ENCODE results near the gene RASGEF1B. TPM values are rescaled to one million over a fixed set of nuclear protein-coding genes. Genes with fewer than 3 reads are reported as not detected.

The RASGEF1B gene
- total RNA-seq, 2 experiments from 2014 or later, result 6.1 to 6.2 TPM

DNA sequence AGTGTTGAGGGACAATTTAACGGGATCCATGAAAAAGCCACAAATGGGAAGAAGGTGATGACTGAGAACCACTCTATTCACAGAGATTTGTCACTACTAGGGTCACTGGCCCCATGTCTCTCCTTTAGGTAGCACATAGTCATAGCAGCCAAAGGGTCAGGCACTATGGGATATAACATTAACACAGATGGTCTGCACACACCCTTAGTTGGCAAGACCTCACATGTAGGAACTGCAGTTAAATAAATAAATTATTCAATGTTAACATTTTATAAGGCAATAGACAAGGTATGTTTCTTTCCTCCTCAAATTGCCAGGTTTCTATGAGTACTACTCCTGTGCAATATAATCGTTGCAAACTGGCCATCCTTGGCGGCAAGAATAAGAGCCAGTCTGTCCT, 10.9 kb downstream of the RASGEF1B start:
- POLR2A ChIA-PET, result interaction anchor here (1.8 kb wide), 1 partner anchor 11 kb away, joined by 4 read pairs; the partner anchor contains the start of gene RASGEF1B
- H3K4me1 Mint-ChIP-seq (ENCODE audit: low read depth), result peaks cover 42% of the 10 kb centered on the region

DNA sequence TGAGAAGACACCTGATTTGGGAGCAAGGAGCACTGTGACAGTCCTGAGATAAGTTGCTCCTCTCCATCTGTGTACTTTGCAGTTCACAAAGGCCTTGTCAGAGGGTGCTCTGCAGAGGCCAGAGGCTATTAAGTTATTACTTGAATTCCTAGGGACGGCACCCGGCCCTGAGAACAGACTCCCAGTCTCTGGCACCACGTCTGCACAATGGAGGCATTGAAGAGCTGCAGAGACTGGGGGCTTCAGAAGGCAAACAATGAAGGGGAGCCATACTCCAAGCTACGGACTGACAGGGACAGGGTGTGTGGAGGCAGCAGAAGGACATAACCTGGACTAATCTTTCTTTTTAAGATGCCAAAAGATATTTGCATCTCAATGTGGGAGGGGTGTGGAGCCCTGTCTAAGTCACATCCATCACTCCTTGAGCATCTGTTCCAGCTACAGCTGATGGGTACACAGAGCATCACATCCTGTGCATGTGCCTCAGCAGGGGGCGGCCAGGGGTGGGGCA, 11.5 kb downstream of the RASGEF1B start:
- CTCF ChIA-PET, result no interaction called here
- ATAC-seq, result peak; percentile 49
- intact Hi-C loops (cut with micrococcal nuclease), result loop anchor here (5.0 to 10.0 kb wide), 3 partner anchors 53 to 285 kb away; no protein-coding TSS in a partner anchor

More for the DNA sequence above, 10.9 kb downstream of the RASGEF1B start:
- DNase-seq (no peak), ATAC-seq (no peak)
- intact Hi-C loops (cut with micrococcal nuclease), result loop anchor here (5.0 to 10.0 kb wide), 3 partner anchors 54 to 284 kb away; no protein-coding TSS in a partner anchor
- TF ChIP-seq, protein P1, sequence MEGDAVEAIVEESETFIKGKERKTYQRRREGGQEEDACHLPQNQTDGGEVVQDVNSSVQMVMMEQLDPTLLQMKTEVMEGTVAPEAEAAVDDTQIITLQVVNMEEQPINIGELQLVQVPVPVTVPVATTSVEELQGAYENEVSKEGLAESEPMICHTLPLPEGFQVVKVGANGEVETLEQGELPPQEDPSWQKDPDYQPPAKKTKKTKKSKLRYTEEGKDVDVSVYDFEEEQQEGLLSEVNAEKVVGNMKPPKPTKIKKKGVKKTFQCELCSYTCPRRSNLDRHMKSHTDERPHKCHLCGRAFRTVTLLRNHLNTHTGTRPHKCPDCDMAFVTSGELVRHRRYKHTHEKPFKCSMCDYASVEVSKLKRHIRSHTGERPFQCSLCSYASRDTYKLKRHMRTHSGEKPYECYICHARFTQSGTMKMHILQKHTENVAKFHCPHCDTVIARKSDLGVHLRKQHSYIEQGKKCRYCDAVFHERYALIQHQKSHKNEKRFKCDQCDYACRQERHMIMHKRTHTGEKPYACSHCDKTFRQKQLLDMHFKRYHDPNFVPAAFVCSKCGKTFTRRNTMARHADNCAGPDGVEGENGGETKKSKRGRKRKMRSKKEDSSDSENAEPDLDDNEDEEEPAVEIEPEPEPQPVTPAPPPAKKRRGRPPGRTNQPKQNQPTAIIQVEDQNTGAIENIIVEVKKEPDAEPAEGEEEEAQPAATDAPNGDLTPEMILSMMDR (IDR thresholded peaks at IDR 0.05), result no peak
- Mint-ChIP-seq H3K27me3 (no peaks in the 10 kb centered on the region), H3K9me3 (no peaks in the 10 kb centered on the region), H3K36me3 (ENCODE audit: low read depth) (peaks cover 16% of the 10 kb centered on the region), H3K4me3 (no peak overlapping the region), H3K27ac (no peak overlapping the region)
- CTCF ChIA-PET, result no interaction called here

DNA sequence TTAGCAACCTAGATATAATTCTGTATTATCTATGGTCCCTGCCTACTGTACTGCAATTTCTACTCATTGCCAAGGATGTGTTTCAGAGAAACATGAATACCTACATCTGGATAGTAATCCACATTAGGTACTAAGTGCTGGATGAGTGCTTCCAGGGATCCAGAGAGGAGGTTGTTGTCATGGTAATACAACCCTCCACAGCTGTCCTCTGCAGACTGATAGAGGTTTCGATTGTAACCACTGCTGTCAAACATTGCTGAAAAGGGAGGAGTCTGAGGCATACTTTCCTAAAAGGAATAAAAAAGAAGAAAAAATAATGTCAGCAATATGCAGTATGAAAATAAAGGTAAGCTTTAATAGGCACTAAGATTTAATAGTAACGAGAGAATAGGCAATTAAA, 12.5 kb downstream of the RASGEF1B start:
- Mint-ChIP-seq H3K4me3 (no peak overlapping the region), H3K36me3 (ENCODE audit: low read depth) (peaks cover 24% of the 10 kb centered on the region), H3K9me3 (no peaks in the 10 kb centered on the region), H3K27me3 (no peaks in the 10 kb centered on the region), H3K27ac (no peak overlapping the region), H3K4me1 (ENCODE audit: low read depth) (peaks cover 48% of the 10 kb centered on the region)
- DNase-seq (no peak), ATAC-seq (no peak)
- TF ChIP-seq, protein P1 (IDR thresholded peaks at IDR 0.05), result no peak
- POLR2A ChIA-PET, result no interaction called here
- intact Hi-C loops (cut with micrococcal nuclease), result no loop called here
- CTCF ChIA-PET, result interaction anchor here (0.7 to 2.0 kb wide), 3 partner anchors 8 to 385 kb away, joined by 3 to 11 read pairs (median 4); no protein-coding TSS in a partner anchor

More for the DNA sequence above, 11.5 kb downstream of the RASGEF1B start:
- Mint-ChIP-seq H3K4me1 (ENCODE audit: low read depth) (peaks cover 42% of the 10 kb centered on the region), H3K36me3 (ENCODE audit: low read depth) (peaks cover 19% of the 10 kb centered on the region), H3K27ac (no peak overlapping the region), H3K9me3 (no peaks in the 10 kb centered on the region), H3K27me3 (no peaks in the 10 kb centered on the region), H3K4me3 (no peak overlapping the region)
- TF ChIP-seq, protein P1 (IDR thresholded peaks at IDR 0.05), result no peak
- peak; percentile 21 for DNase-seq
- POLR2A ChIA-PET, result no interaction called here

DNA sequence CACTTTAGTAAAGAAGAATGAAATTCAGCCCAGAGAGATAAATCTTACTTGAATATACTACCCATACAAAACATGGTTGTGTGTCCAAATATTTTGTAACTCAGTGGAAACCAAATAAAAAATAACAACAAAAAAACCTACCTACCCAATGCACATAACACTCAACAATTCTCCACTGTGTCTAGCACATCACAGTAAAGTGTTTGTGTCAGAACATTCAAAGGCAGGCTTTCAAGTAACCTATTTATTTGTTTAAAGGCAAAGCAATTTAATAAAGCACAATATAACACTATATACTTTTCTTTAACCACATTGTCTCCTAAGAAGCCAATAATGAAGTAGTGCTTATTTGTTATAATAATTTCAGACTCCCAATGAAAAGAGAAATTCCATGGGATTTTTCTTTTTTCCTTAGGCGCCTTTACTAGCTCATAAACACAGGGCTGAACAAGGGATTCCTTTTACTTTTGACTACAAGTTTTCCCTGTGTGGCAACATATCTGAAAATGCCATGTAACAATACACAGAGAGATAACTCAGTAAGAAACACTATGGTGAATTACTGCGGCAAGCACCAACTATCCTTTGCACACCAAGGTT, 13.7 kb downstream of the RASGEF1B start:
- TF ChIP-seq, protein P1 (IDR thresholded peaks at IDR 0.05), result no peak
- POLR2A ChIA-PET, result interaction anchor here (1.0 kb wide), 1 partner anchor 11 kb away, joined by 3 read pairs; no protein-coding TSS in a partner anchor
- H3K9me3 Mint-ChIP-seq, result no peaks in the 10 kb centered on the region
- no peak for ATAC-seq
- intact Hi-C loops (cut with micrococcal nuclease), result no loop called here
- CTCF ChIA-PET, result interaction anchor here (1.9 to 2.0 kb wide), 2 partner anchors 9 to 386 kb away, joined by 4 to 11 read pairs; no protein-coding TSS in a partner anchor
- no peak overlapping the region for H3K27ac Mint-ChIP-seq
- DNase-seq, result no peak
- peaks cover 43% of the 10 kb centered on the region for H3K4me1 Mint-ChIP-seq (ENCODE audit: low read depth)
- no peaks in the 10 kb centered on the region for H3K27me3 Mint-ChIP-seq
- H3K36me3 Mint-ChIP-seq (ENCODE audit: low read depth), result peaks cover 31% of the 10 kb centered on the region
- no peak overlapping the region for H3K4me3 Mint-ChIP-seq

DNA sequence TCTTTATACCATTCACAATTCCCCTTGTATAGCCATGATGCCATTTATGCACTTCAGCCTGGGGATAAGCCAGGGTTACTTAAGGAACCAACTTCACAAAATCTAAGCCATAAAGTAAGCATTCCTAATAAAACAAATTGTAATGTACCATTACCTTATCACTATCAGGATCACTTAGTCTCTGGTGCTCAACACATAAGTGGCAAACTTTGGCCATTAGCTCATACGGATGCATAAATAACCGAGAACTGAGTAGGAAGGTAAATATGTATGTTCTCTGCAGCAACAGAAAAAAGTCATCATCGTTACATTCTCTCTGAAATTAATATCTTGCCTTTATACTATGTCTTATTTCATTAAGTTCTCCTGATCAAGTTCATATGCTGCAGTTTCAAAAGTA, 14.4 kb downstream of the RASGEF1B start:
- no peak for DNase-seq
- H3K4me1 Mint-ChIP-seq (ENCODE audit: low read depth), result peaks cover 38% of the 10 kb centered on the region
- no peak overlapping the region for H3K27ac Mint-ChIP-seq
- TF ChIP-seq, protein P1 (IDR thresholded peaks at IDR 0.05), result no peak
- no peak for ATAC-seq
- ChIA-PET POLR2A (no interaction called here), CTCF (interaction anchor here (1.1 kb wide), 1 partner anchor 8 kb away, joined by 3 read pairs; no protein-coding TSS in a partner anchor)
- H3K27me3 Mint-ChIP-seq, result no peaks in the 10 kb centered on the region
- intact Hi-C loops (cut with micrococcal nuclease), result no loop called here
- H3K36me3 Mint-ChIP-seq (ENCODE audit: low read depth), result peaks cover 37% of the 10 kb centered on the region
- no peaks in the 10 kb centered on the region for H3K9me3 Mint-ChIP-seq
- H3K4me3 Mint-ChIP-seq, result no peak overlapping the region

All from activated CD8-positive, alpha-beta T cell treated with anti-CD3 and anti-CD28 coated beads for 36 hours (primary cell).